Activated gamma-delta T cell treated with anti-CD3 and anti-CD28 coated beads, Interleukin-2, amount 50 U/mL, for 16 hours (primary cell): Measurements from ENCODE around the gene JAZF1.
"Not testable (repeated sequence)": the region's sequence is repeated elsewhere in the genome, so short reads cannot be mapped to it uniquely, and the experiment has no call there.

Source experiments
- DNase-seq: peaks from one replicate; pipeline ENCODE4 v3.0.0-alpha.2; 2020; ENCODE audit warnings: low read depth

The JAZF1 gene

GRCh38 chr7:27911920-27912319 is 268.7 kb downstream of the JAZF1 start:
- DNase-seq = no peak

GRCh38 chr7:27910326-27910725 is 270.3 kb downstream of the JAZF1 start:
- DNase-seq = no peak

- no peak for DNase-seq
Observed at GRCh38 chr7:27908534-27909165, 271.9 kb downstream of the JAZF1 start.

- DNase-seq = no peak
Observed at GRCh38 chr7:27906385-27907091, 274.1 kb downstream of the JAZF1 start.

- DNase-seq = no peak
Observed at GRCh38 chr7:27905951-27906350, 274.6 kb downstream of the JAZF1 start.

GRCh38 chr7:27901028-27901760 is 279.4 kb downstream of the JAZF1 start:
- DNase-seq = no peak

- no peak for DNase-seq
Observed at GRCh38 chr7:27900006-27900405, 280.6 kb downstream of the JAZF1 start.

GRCh38 chr7:27899601-27900000 is 281.0 kb downstream of the JAZF1 start:
- DNase-seq = peak; percentile 12

GRCh38 chr7:27897441-27897847 is 283.2 kb downstream of the JAZF1 start:
- no peak for DNase-seq

GRCh38 chr7:27897001-27897400 is 283.6 kb downstream of the JAZF1 start:
- no peak for DNase-seq

- DNase-seq = no peak
Observed at GRCh38 chr7:27895551-27895950, 285.0 kb downstream of the JAZF1 start.

GRCh38 chr7:27890205-27890849 is 290.3 kb downstream of the JAZF1 start:
- no peak for DNase-seq

GRCh38 chr7:27889800-27890199 is 290.8 kb downstream of the JAZF1 start:
- no peak for DNase-seq

GRCh38 chr7:27888736-27889135 is 291.9 kb downstream of the JAZF1 start:
- no peak for DNase-seq

GRCh38 chr7:27886710-27887109 is 293.9 kb downstream of the JAZF1 start:
- not testable (repeated sequence) for DNase-seq

GRCh38 chr7:27885652-27886051 is 294.9 kb downstream of the JAZF1 start:
- no peak for DNase-seq

- no peak for DNase-seq
Observed at GRCh38 chr7:27883696-27884095, 296.9 kb downstream of the JAZF1 start.

- DNase-seq = no peak
Observed at GRCh38 chr7:27876756-27877155, 303.8 kb downstream of the JAZF1 start.

- DNase-seq = no peak
Observed at GRCh38 chr7:27875832-27876231, 304.8 kb downstream of the JAZF1 start.

- no peak for DNase-seq
Observed at GRCh38 chr7:27875061-27875460, 305.5 kb downstream of the JAZF1 start.

- no peak for DNase-seq
Observed at GRCh38 chr7:27873981-27874957, 306.3 kb downstream of the JAZF1 start.
